H1 (cell line): Measurements from ENCODE around the gene CACNA1E. TPM values are rescaled to one million over a fixed set of nuclear protein-coding genes. Genes with fewer than 3 reads are reported as not detected.

Source experiments
- CTCF ChIA-PET: fragments of 300-600 bp; sonication (Branson Sonifier 250); formaldehyde crosslinking; loops from one replicate; lab custom pipeline; 2021; ENCODE audit not compliant: partially characterized antibody; lab: Charles Lee
- POLR2A ChIA-PET: fragments of 300-600 bp; sonication (Branson Sonifier 250); formaldehyde crosslinking; loops from one replicate; lab custom pipeline; 2021; ENCODE audit warnings: inconsistent platforms; ENCODE audit not compliant: partially characterized antibody; lab: Charles Lee
- DNase-seq, 2 experiments: peaks; one replicate each; pipeline versions ENCODE4 v3.0.0 to v3.0.0-alpha.2; 2010 to 2022; ENCODE audit warnings: low spot score in 2 of 2, low read depth in 1 of 2, mixed read lengths in 1 of 2
- FAIRE-seq: peaks from 2 replicates; lab custom pipeline; 2011; peaks lifted over from hg19 to GRCh38; lab: Jason Lieb, UNC
- H2AFZ ChIP-seq: 2 replicates; pipeline ENCODE4 v1.8.1; 2012; ENCODE audit warnings: low read length, inconsistent platforms
- H2AK5ac ChIP-seq: 2 replicates; pipeline ENCODE4 v1.6.1; 2013; ENCODE audit warnings: low read depth, low read length
- H2BK120ac ChIP-seq: replicated peaks from 2 replicates; pipeline ENCODE3; 2013; ENCODE audit warnings: low read depth, low read length, inconsistent platforms
- H2BK12ac ChIP-seq: 2 replicates; pipeline ENCODE4 v1.6.1; 2013; ENCODE audit warnings: low read depth, low read length
- H2BK15ac ChIP-seq: 2 replicates; pipeline ENCODE4 v1.6.1; 2013; ENCODE audit warnings: low read length
- H2BK20ac ChIP-seq: 2 replicates; pipeline ENCODE4 v1.6.1; 2013; ENCODE audit warnings: low read length
- H2BK5ac ChIP-seq: 2 replicates; pipeline ENCODE4 v1.6.1; 2013; ENCODE audit warnings: low read depth, low read length
- H3K14ac ChIP-seq: 2 replicates; pipeline ENCODE4 v1.6.1; 2013; ENCODE audit warnings: inconsistent platforms; ENCODE audit not compliant: insufficient read length
- H3K18ac ChIP-seq: 2 replicates; pipeline ENCODE4 v1.6.1; 2013; ENCODE audit warnings: low read length; ENCODE audit errors: extremely low read depth
- H3K23ac ChIP-seq: 2 replicates; pipeline ENCODE4 v1.6.1; 2013; ENCODE audit warnings: inconsistent platforms; ENCODE audit not compliant: insufficient read length
- H3K23me2 ChIP-seq: 2 replicates; pipeline ENCODE4 v1.6.1; 2013; ENCODE audit warnings: low read depth, low read length
- H3K27ac ChIP-seq: 2 replicates; pipeline ENCODE4 v1.6.1; 2011; ENCODE audit warnings: low read depth, low read length, inconsistent platforms
- H3K27me3 ChIP-seq, 4 experiments: replicated peaks in 1 of 4; 1 replicate in 1 of 4; 2 replicates in 3 of 4; pipeline versions ENCODE4 v1.6.1 to v1.8.1; 2011 to 2013; ENCODE audit warnings: low read length in 3 of 4, mild to moderate bottlenecking in 3 of 4, inconsistent platforms in 2 of 4, mixed read lengths in 2 of 4, moderate library complexity in 1 of 4; ENCODE audit not compliant: control insufficient read depth in 3 of 4, insufficient read depth in 3 of 4; ENCODE audit errors: extremely low read depth in 1 of 4
- H3K36me3 ChIP-seq, 4 experiments: 2 replicates each; pipeline versions ENCODE4 v1.6.1 to v1.8.1; 2011 to 2013; ENCODE audit warnings: mild to moderate bottlenecking in 4 of 4, low read length in 3 of 4, moderate library complexity in 2 of 4, control low read depth in 1 of 4, inconsistent platforms in 1 of 4; ENCODE audit not compliant: insufficient read depth in 4 of 4, control insufficient read depth in 2 of 4
- H3K4ac ChIP-seq: replicated peaks from 2 replicates; pipeline ENCODE3; 2013; ENCODE audit warnings: low read length, low read depth, mixed read lengths, inconsistent platforms; ENCODE audit not compliant: insufficient read length
- H3K4me1 ChIP-seq, 4 experiments: replicated peaks in 1 of 4; 1 replicate in 1 of 4; 2 replicates in 3 of 4; pipeline versions ENCODE4 v1.6.1 to v1.8.1; 2011 to 2013; ENCODE audit warnings: low read length in 3 of 4, inconsistent platforms in 2 of 4, mixed read lengths in 1 of 4; ENCODE audit not compliant: insufficient read depth in 4 of 4, control insufficient read depth in 3 of 4
- H3K4me2 ChIP-seq, 2 experiments: 2 replicates each; pipeline versions ENCODE4 v1.6.1 to v1.8.1; 2011 to 2013; ENCODE audit warnings: low read depth in 2 of 2, low read length in 2 of 2, control low read depth in 1 of 2, inconsistent platforms in 1 of 2, mild to moderate bottlenecking in 1 of 2; ENCODE audit not compliant: insufficient read depth in 1 of 2
- H3K4me3 ChIP-seq, 4 experiments: fragments of 200-600, 300-600 bp in 1 of 4; sonication (generic), shearing (Covaris generic), sonication (Bioruptor Twin) in 1 of 4; 2 replicates each; pipeline versions ENCODE4 v1.5.1 to v1.8.1; 2011 to 2016; ENCODE audit warnings: low read length in 4 of 4, low read depth in 3 of 4, control low read depth in 2 of 4, inconsistent platforms in 2 of 4, mild to moderate bottlenecking in 2 of 4, mixed read lengths in 1 of 4, moderate library complexity in 1 of 4; ENCODE audit not compliant: insufficient read depth in 2 of 4; ENCODE audit errors: extremely low read depth in 1 of 4
- H3K56ac ChIP-seq: replicated peaks from 2 replicates; pipeline ENCODE3; 2013; ENCODE audit warnings: low read depth, mild to moderate bottlenecking, mixed read lengths, low read length, inconsistent platforms; ENCODE audit not compliant: insufficient read length
- H3K79me1 ChIP-seq: 2 replicates; pipeline ENCODE4 v1.6.1; 2013; ENCODE audit warnings: low read depth, low read length, control low read depth
- H3K79me2 ChIP-seq, 2 experiments: 2 replicates each; pipeline versions ENCODE4 v1.6.1 to v1.8.1; 2012 to 2013; ENCODE audit warnings: low read length in 2 of 2, mild to moderate bottlenecking in 2 of 2, inconsistent platforms in 1 of 2; ENCODE audit not compliant: insufficient read depth in 2 of 2, control insufficient read depth in 1 of 2
- H3K9ac ChIP-seq, 4 experiments: replicated peaks in 1 of 4; 1 replicate in 1 of 4; 2 replicates in 3 of 4; pipeline versions ENCODE4 v1.6.1 to v1.8.1; 2011 to 2013; ENCODE audit warnings: low read depth in 3 of 4, low read length in 3 of 4, control low read depth in 2 of 4, mild to moderate bottlenecking in 2 of 4, moderate library complexity in 2 of 4, inconsistent platforms in 1 of 4; ENCODE audit errors: extremely low read depth in 1 of 4
- H3K9me3 ChIP-seq, 2 experiments: 2 replicates each; pipeline versions ENCODE4 v1.6.1 to v1.8.1; 2012 to 2013; ENCODE audit warnings: mild to moderate bottlenecking in 2 of 2, moderate library complexity in 2 of 2, control low read depth in 1 of 2, inconsistent platforms in 1 of 2, low read depth in 1 of 2, low read length in 1 of 2, mixed read lengths in 1 of 2; ENCODE audit not compliant: insufficient read depth in 2 of 2
- H4K20me1 ChIP-seq, 2 experiments: replicated peaks in 1 of 2; 2 replicates each; pipeline versions ENCODE3 to v1.8.1; 2011 to 2013; ENCODE audit warnings: inconsistent platforms in 2 of 2, low read length in 2 of 2, mild to moderate bottlenecking in 1 of 2; ENCODE audit not compliant: insufficient read depth in 2 of 2, control insufficient read depth in 1 of 2
- H4K5ac ChIP-seq: 2 replicates; pipeline ENCODE4 v1.6.1; 2013; ENCODE audit warnings: low read length, low read depth, mixed read lengths, inconsistent platforms; ENCODE audit not compliant: insufficient read length
- H4K8ac ChIP-seq: 2 replicates; pipeline ENCODE4 v1.8.0; 2013; ENCODE audit warnings: mild to moderate bottlenecking, moderate library complexity, low read length, inconsistent platforms; ENCODE audit not compliant: insufficient read depth; ENCODE audit errors: extremely low read depth
- H4K91ac ChIP-seq: replicated peaks from 2 replicates; pipeline ENCODE3; 2013; ENCODE audit warnings: low read length, mixed read lengths, inconsistent platforms; ENCODE audit not compliant: insufficient read length
- BRCA1 ChIP-seq: IDR thresholded peaks from 2 replicates; pipeline ENCODE4 v1.6.1; 2012; ENCODE audit warnings: low read depth, low read length, improper control_type of control experiment
- CBX8 ChIP-seq: fragments of 300-800, 300-1000 bp; sonication (generic); IDR thresholded peaks from 2 replicates; pipeline ENCODE4 v1.7.1; 2016; ENCODE audit warnings: low read depth, low read length, borderline replicate concordance
- CHD1 ChIP-seq: IDR thresholded peaks from 2 replicates; pipeline ENCODE4 v1.6.1; 2012; ENCODE audit warnings: low read depth, low read length, improper control_type of control experiment
- CHD2 ChIP-seq: IDR thresholded peaks from 2 replicates; pipeline ENCODE4 v1.6.1; 2012; ENCODE audit warnings: low read length, improper control_type of control experiment
- CREB1 ChIP-seq: IDR thresholded peaks from 2 replicates; pipeline ENCODE4 v1.6.1; 2012; ENCODE audit warnings: inconsistent platforms
- CTBP2 ChIP-seq: IDR thresholded peaks from 2 replicates; pipeline ENCODE4 v1.7.0; 2011; ENCODE audit warnings: borderline replicate concordance, mild to moderate bottlenecking, moderate library complexity, mixed read lengths, low read length; ENCODE audit not compliant: insufficient read depth, insufficient read length
- EZH2 ChIP-seq: fragments of 200-600 bp; sonication (generic); IDR thresholded peaks from 2 replicates; pipeline ENCODE4 v1.7.1; 2012; ENCODE audit warnings: low read depth, mild to moderate bottlenecking, moderate library complexity, low read length, inconsistent platforms; ENCODE audit not compliant: severe bottlenecking
- HDAC6 ChIP-seq: IDR thresholded peaks from one replicate; pipeline ENCODE4 v1.7.1; 2012; ENCODE audit warnings: low read depth, mild to moderate bottlenecking, inconsistent platforms, low read length, moderate library complexity
- KDM1A ChIP-seq: fragments of 200-600, 300-600 bp; sonication (generic); IDR thresholded peaks from 2 replicates; pipeline ENCODE4 v1.7.1; 2016; ENCODE audit warnings: mild to moderate bottlenecking, low read length, borderline replicate concordance
- POU5F1 ChIP-seq: IDR thresholded peaks from 2 replicates; pipeline ENCODE4 v1.6.1; 2011; ENCODE audit warnings: low read depth, mild to moderate bottlenecking, low read length, moderate library complexity
- RFX5 ChIP-seq: IDR thresholded peaks from 2 replicates; pipeline ENCODE4 v1.6.1; 2011; ENCODE audit warnings: low read depth, low read length, improper control_type of control experiment, borderline replicate concordance
- SP2 ChIP-seq: IDR thresholded peaks from 2 replicates; pipeline ENCODE4 v1.6.1; 2012; ENCODE audit warnings: mild to moderate bottlenecking, low read length, inconsistent platforms
- SRF ChIP-seq: IDR thresholded peaks from 2 replicates; pipeline ENCODE4 v1.6.1; 2011; ENCODE audit warnings: mild to moderate bottlenecking, low read depth, low read length, moderate library complexity
- TCF12 ChIP-seq: IDR thresholded peaks from 2 replicates; pipeline ENCODE4 v1.6.1; 2011; ENCODE audit warnings: low read depth, mild to moderate bottlenecking, low read length
- TEAD4 ChIP-seq: IDR thresholded peaks from 2 replicates; pipeline ENCODE4 v1.6.1; 2012; ENCODE audit warnings: low read depth, low read length, inconsistent platforms, mixed read lengths
- ZNF274 ChIP-seq: IDR thresholded peaks from 2 replicates; pipeline ENCODE4 v1.7.0; 2012; ENCODE audit warnings: low read length, borderline replicate concordance; ENCODE audit errors: extremely low read depth
- WGBS, 2 experiments: shearing (Covaris generic) in 1 of 2; methylation state at CpG; one replicate each; pipeline versions ENCODE4 v1.1.6 to v1.1.7; 2013 to 2015; ENCODE audit warnings: low lambda C conversion rate in 2 of 2, mixed read lengths in 2 of 2, inconsistent platforms in 1 of 2, low coverage in 1 of 2, missing lambda C conversion rate in 1 of 2; ENCODE audit not compliant: insufficient replicate concordance in 2 of 2, insufficient coverage in 1 of 2, insufficient read length in 1 of 2; ENCODE audit errors: extremely low coverage in 1 of 2, missing lambda C conversion rate in 1 of 2; 5-methylcytosine and 5-hydroxymethylcytosine counted together
- polyA plus RNA-seq, 7 experiments: library from polyadenylated mRNA; depleted of rRNA in 3 of 7; stranded (reverse) in 5 of 7; unstranded in 2 of 7; fragments of >200 nt in 5 of 7; fragments of 200-250 nt in 2 of 7; gene quantifications; 1 replicate in 5 of 7; 2 replicates in 1 of 7; 4 replicates in 1 of 7; pipeline versions ENCODE4 v1.2.1 to v1.2.3, GENCODE V29; 2011 to 2013; ENCODE audit warnings: missing spikeins in 2 of 7, mixed read lengths in 2 of 7
- total RNA-seq: library from RNA; stranded (reverse); fragmentation: NEBNext Ultra II Directional; extraction: Animal tissue kit (Norgen Biotek cat#: 25700); gene quantifications from 2 replicates; pipeline ENCODE4 v1.2.1, GENCODE V29; 2021

CACNA1E gene
- total and polyA plus RNA-seq, 2 of the 8 experiments (the other 6 are each of a cell fraction or from before 2014, with no cell fraction given), result 0.98 to 1.3 TPM

- CTCF ChIA-PET, result interaction anchor here (0.6 to 1.3 kb wide), 3 partner anchors 21 to 420 kb away, joined by 3 to 5 read pairs (median 3); no protein-coding TSS in a partner anchor
- Histone ChIP-seq H3K14ac (no peak overlapping the region), H3K79me2 (no peaks in the 10 kb centered on the region), H2BK5ac (no peak overlapping the region), H3K4me2 (no peak overlapping the region), H2BK15ac (no peak overlapping the region), H4K5ac (no peak overlapping the region), H4K91ac (no peak overlapping the region), H3K9ac (no peak overlapping the region), H3K56ac (no peak overlapping the region), H3K4me3 (no peak overlapping the region), H3K4ac (no peak overlapping the region), H2AFZ (no peak overlapping the region), H2AK5ac (no peak overlapping the region), H3K4me1 (no peaks in the 10 kb centered on the region; a peak in 1 of 7 replicates), H2BK12ac (no peak overlapping the region), H3K18ac (no peak overlapping the region), H4K20me1 (no peaks in the 10 kb centered on the region), H3K23me2 (no peaks in the 10 kb centered on the region), H4K8ac (no peak overlapping the region), H3K27ac (no peak overlapping the region), H2BK20ac (no peak overlapping the region), H3K9me3 (no peaks in the 10 kb centered on the region), H3K23ac (no peak overlapping the region), H3K79me1 (no peaks in the 10 kb centered on the region), H3K27me3 (peaks cover 0 to 1% (median 0%) of the 10 kb centered on the region in 4 experiments; a peak in 1 of 7 replicates), H2BK120ac (no peak overlapping the region), H3K36me3 (no peaks in the 10 kb centered on the region)
- FAIRE-seq (no peak), DNase-seq (no peak)
- POLR2A ChIA-PET, result no interaction called here
- 87% methylated on average over 4 of the region's 4 CpGs; no CpG with 5 or more reads in 1 of the 2 experiments for WGBS, 2 experiments
- TF ChIP-seq CREB1 (no peak), RFX5 (no peak), CHD1 (no peak), SP2 (no peak), POU5F1 (no peak), CHD2 (no peak), HDAC6 (no peak), SRF (no peak), ZNF274 (no peak), EZH2 (no peak), TEAD4 (no peak), TCF12 (no peak), CTBP2 (no peak), KDM1A (no peak), BRCA1 (no peak), CBX8 (no peak)
Measured at GRCh38 chr1:181499825-181500224, 16.5 kb downstream of the CACNA1E start.
